CD4-positive, alpha-beta T cell (primary cell): ENCODE measurements around the gene CAPN15. TPM values are rescaled to one million over a fixed set of nuclear protein-coding genes. Genes with fewer than 3 reads are reported as not detected.

Experiments used
- ATAC-seq: fragments of 200-7000 bp; cut with Tn5 transposase; one replicate; pipeline ENCODE4 v1.10.0; 2022; ENCODE audit warnings: mild to moderate bottlenecking; ENCODE audit not compliant: poor library complexity
- CTCF ChIA-PET: fragments of 350-600 bp; sonication (Branson Sonifier 250); formaldehyde crosslinking; loops from one replicate; lab custom pipeline; 2021; ENCODE audit warnings: antibody characterized with exemption, inconsistent platforms; lab: Charles Lee
- POLR2A ChIA-PET: fragments of 350-600 bp; sonication (Branson Sonifier 250); formaldehyde crosslinking; loops from one replicate; lab custom pipeline; 2021; ENCODE audit warnings: antibody characterized with exemption, inconsistent platforms; lab: Charles Lee
- DNase-seq, 14 experiments: peaks; one replicate each; pipeline ENCODE4 v3.0.0-alpha.2; 2013 to 2020; ENCODE audit warnings: mixed read lengths in 2 of 14
- H3K27ac ChIP-seq, 2 donors: one replicate each; pipeline versions ENCODE4 v1.5.1 to v1.7.0; 2013; ENCODE audit warnings: low read length in 2 of 2, low read depth in 1 of 2, mild to moderate bottlenecking in 1 of 2
- H3K27me3 ChIP-seq, 2 experiments: 1 replicate in 1 of 2; 2 replicates in 1 of 2; pipeline versions ENCODE4 v1.6.1 to v1.7.0; 2013; ENCODE audit warnings: low read length in 2 of 2, control low read depth in 1 of 2, mild to moderate bottlenecking in 1 of 2, moderate library complexity in 1 of 2; ENCODE audit not compliant: insufficient read depth in 2 of 2, control insufficient read depth in 1 of 2
- H3K36me3 ChIP-seq: one replicate; pipeline ENCODE4 v1.6.1; 2013; ENCODE audit warnings: low read length, control low read depth; ENCODE audit not compliant: insufficient read depth
- H3K4me1 ChIP-seq: one replicate; pipeline ENCODE4 v1.6.1; 2013; ENCODE audit warnings: low read length, control low read depth; ENCODE audit not compliant: insufficient read depth
- H3K4me3 ChIP-seq: one replicate; pipeline ENCODE4 v1.5.1; 2013; ENCODE audit warnings: mild to moderate bottlenecking, low read length, moderate library complexity
- H3K9me3 ChIP-seq, 2 experiments: 1 replicate in 1 of 2; 2 replicates in 1 of 2; pipeline versions ENCODE4 v1.6.1 to v1.7.0; 2013; ENCODE audit warnings: low read length in 2 of 2, mild to moderate bottlenecking in 2 of 2, control low read depth in 1 of 2, moderate library complexity in 1 of 2; ENCODE audit not compliant: control insufficient read depth in 1 of 2, insufficient read depth in 1 of 2
- H3K27ac Mint-ChIP-seq: one replicate; pipeline ENCODE4 v1.8.0; 2020; ENCODE audit warnings: mixed read lengths
- H3K27me3 Mint-ChIP-seq: one replicate; pipeline ENCODE4 v1.8.0; 2021; ENCODE audit warnings: mixed read lengths
- H3K36me3 Mint-ChIP-seq: one replicate; pipeline ENCODE4 v1.8.0; 2021; ENCODE audit warnings: low read depth, mixed read lengths
- H3K4me1 Mint-ChIP-seq: one replicate; pipeline ENCODE4 v1.8.0; 2021; ENCODE audit warnings: low read depth, mixed read lengths
- H3K4me3 Mint-ChIP-seq: one replicate; pipeline ENCODE4 v1.8.0; 2020; ENCODE audit warnings: mild to moderate bottlenecking, mixed read lengths
- H3K9me3 Mint-ChIP-seq: one replicate; pipeline ENCODE4 v1.8.0; 2020; ENCODE audit warnings: mixed read lengths
- CTCF ChIP-seq: fragments of 200-600 bp; IDR thresholded peaks from one replicate; pipeline ENCODE4 v1.8.0; 2022; ENCODE audit warnings: antibody characterized with exemption, mild to moderate bottlenecking
- intact Hi-C, 2 experiments: fragments of 100-400 bp; cut with DNase I in 1 of 2; cut with micrococcal nuclease in 1 of 2; formaldehyde crosslinking; loops; one replicate each; pipeline versions ENCODE4 v1.15.1 to v1.9.0; 2023 to 2025; cut with DNase I, micrococcal nuclease
- total RNA-seq, 174 experiments: library from RNA in 2 of 174; stranded (reverse) in 2 of 174; gene quantifications; one replicate each; pipeline ENCODE4 v1.2.3 and lab custom pipeline; 2021 to 2026

CAPN15 gene
- total RNA-seq, 2 experiments from 2014 or later, result 35.5 to 36.9 TPM

GRCh38 chr16:549544-550263, 22.2 kb downstream of the CAPN15 start:
- intact Hi-C loops, result no loop called here
- POLR2A ChIA-PET, result no interaction called here
- Histone ChIP-seq H3K4me1 (peaks cover 17% of the 10 kb centered on the region), H3K4me3 (no peak overlapping the region), H3K27me3 (no peaks in the 10 kb centered on the region), H3K36me3 (peaks cover 20% of the 10 kb centered on the region), H3K9me3 (no peaks in the 10 kb centered on the region), H3K27ac (no peak overlapping the region)
- Mint-ChIP-seq H3K36me3 (no peaks in the 10 kb centered on the region), H3K4me1 (no peaks in the 10 kb centered on the region), H3K27me3 (no peaks in the 10 kb centered on the region), H3K27ac (no peak overlapping the region), H3K4me3 (no peak overlapping the region), H3K9me3 (no peaks in the 10 kb centered on the region)
- CTCF ChIA-PET, result no interaction called here
- TF ChIP-seq CTCF, result no peak
- ATAC-seq, result no peak
- DNase-seq, result no peak

GRCh38 chr16:551210-551609, 23.7 kb downstream of the CAPN15 start:
- TF ChIP-seq CTCF, result no peak
- H3K27ac Mint-ChIP-seq, result no peak overlapping the region
- intact Hi-C loops, result no loop called here
- Histone ChIP-seq H3K4me1 (peaks cover 16% of the 10 kb centered on the region), H3K36me3 (peaks cover 20% of the 10 kb centered on the region), H3K9me3 (no peaks in the 10 kb centered on the region), H3K27me3 (no peaks in the 10 kb centered on the region), H3K4me3 (no peak overlapping the region), H3K27ac (no peak overlapping the region)
- H3K9me3 Mint-ChIP-seq, result no peaks in the 10 kb centered on the region
- no peaks in the 10 kb centered on the region for H3K36me3 Mint-ChIP-seq
- no peak overlapping the region for H3K4me3 Mint-ChIP-seq
- no peak for ATAC-seq
- DNase-seq, result no peak
- no peaks in the 10 kb centered on the region for H3K4me1 Mint-ChIP-seq
- ChIA-PET POLR2A (no interaction called here), CTCF (no interaction called here)
- H3K27me3 Mint-ChIP-seq, result no peaks in the 10 kb centered on the region

GRCh38 chr16:552171-552570, 24.7 kb downstream of the CAPN15 start:
- Histone ChIP-seq H3K36me3 (peaks cover 20% of the 10 kb centered on the region), H3K4me1 (peaks cover 9% of the 10 kb centered on the region), H3K27ac (no peak overlapping the region), H3K4me3 (no peak overlapping the region), H3K9me3 (no peaks in the 10 kb centered on the region), H3K27me3 (no peaks in the 10 kb centered on the region)
- ChIA-PET POLR2A (no interaction called here), CTCF (no interaction called here)
- H3K27ac Mint-ChIP-seq, result no peak overlapping the region
- H3K4me1 Mint-ChIP-seq, result no peaks in the 10 kb centered on the region
- intact Hi-C loops, result no loop called here
- DNase-seq, result no peak
- H3K9me3 Mint-ChIP-seq, result no peaks in the 10 kb centered on the region
- no peaks in the 10 kb centered on the region for H3K27me3 Mint-ChIP-seq
- ATAC-seq, result no peak
- H3K36me3 Mint-ChIP-seq, result no peaks in the 10 kb centered on the region
- H3K4me3 Mint-ChIP-seq, result no peak overlapping the region
- TF ChIP-seq CTCF, result no peak
